ENCODE measurements around the gene GPR152. TPM values are rescaled to one million over a fixed set of nuclear protein-coding genes. Genes with fewer than 3 reads are reported as not detected.
"Not testable (repeated sequence)": the region's sequence is repeated elsewhere in the genome, so short reads cannot be mapped to it uniquely, and the experiment has no call there.

The GPR152 gene
- total RNA-seq, 1 donor from 2014 or later, result not detected

- no peak for DNase-seq (ENCODE audit: extremely low read depth, low read depth, low spot score)
Observed at GRCh38 chr11:67489885-67490726, 37.6 kb upstream of the GPR152 start.

- no peak for DNase-seq (ENCODE audit: extremely low read depth, low read depth, low spot score)
Observed at GRCh38 chr11:67489203-67489884, 36.8 kb upstream of the GPR152 start.

- no peak for DNase-seq (ENCODE audit: extremely low read depth, low read depth, low spot score)
Observed at GRCh38 chr11:67486481-67487195, 34.1 kb upstream of the GPR152 start.

- DNase-seq (ENCODE audit: extremely low read depth, low read depth, low spot score), result not testable (repeated sequence)
Observed at GRCh38 chr11:67485873-67486361, 33.4 kb upstream of the GPR152 start.

GRCh38 chr11:67484847-67485311 lies 32.4 kb upstream of the GPR152 start:
- DNase-seq (ENCODE audit: extremely low read depth, low read depth, low spot score), result no peak

- DNase-seq (ENCODE audit: extremely low read depth, low read depth, low spot score), result no peak
Observed at GRCh38 chr11:67483831-67484665, 31.5 kb upstream of the GPR152 start.

- peak; percentile 92 for DNase-seq (ENCODE audit: extremely low read depth, low read depth, low spot score)
Observed at GRCh38 chr11:67482827-67483798, 30.6 kb upstream of the GPR152 start, which contains the start of gene AIP. AIP (plus strand) TSS chr11:67483026; CDS start chr11:67483159, 133 bp downstream.

- DNase-seq (ENCODE audit: extremely low read depth, low read depth, low spot score), result no peak
Observed at GRCh38 chr11:67482275-67482826, 29.8 kb upstream of the GPR152 start.

GRCh38 chr11:67477344-67478050 lies 25.0 kb upstream of the GPR152 start:
- not testable (repeated sequence) for DNase-seq (ENCODE audit: extremely low read depth, low read depth, low spot score)

GRCh38 chr11:67476692-67477091 lies 24.2 kb upstream of the GPR152 start:
- not testable (repeated sequence) for DNase-seq (ENCODE audit: extremely low read depth, low read depth, low spot score)

- DNase-seq (ENCODE audit: extremely low read depth, low read depth, low spot score), result no peak
Observed at GRCh38 chr11:67472882-67473281, 20.4 kb upstream of the GPR152 start.

- DNase-seq (ENCODE audit: extremely low read depth, low read depth, low spot score), result no peak
Observed at GRCh38 chr11:67470337-67471002, 17.9 kb upstream of the GPR152 start.

GRCh38 chr11:67469508-67469811 lies 16.9 kb upstream of the GPR152 start:
- no peak for DNase-seq (ENCODE audit: extremely low read depth, low read depth, low spot score)

- DNase-seq (ENCODE audit: extremely low read depth, low read depth, low spot score), result peak; percentile 14
Observed at GRCh38 chr11:67468759-67469507, 16.4 kb upstream of the GPR152 start, which contains the start of gene TMEM134. TMEM134 (minus strand) TSS chr11:67469251; CDS start chr11:67469192, 59 bp downstream.

GRCh38 chr11:67468456-67468758 lies 15.9 kb upstream of the GPR152 start:
- DNase-seq (ENCODE audit: extremely low read depth, low read depth, low spot score), result no peak

GRCh38 chr11:67468056-67468455 lies 15.5 kb upstream of the GPR152 start:
- no peak for DNase-seq (ENCODE audit: extremely low read depth, low read depth, low spot score)
